NT2/D1 (cell line): ENCODE data around the gene GRID2IP.

Source experiments
- SUZ12 ChIP-seq: IDR thresholded peaks from 2 replicates; pipeline ENCODE4 v1.6.1; 2011; ENCODE audit not compliant: insufficient read length, insufficient read depth; ENCODE audit errors: extremely low read depth
- YY1 ChIP-seq: IDR thresholded peaks from 2 replicates; pipeline ENCODE4 v1.6.1; 2011; ENCODE audit not compliant: insufficient read length, insufficient read depth

DNA sequence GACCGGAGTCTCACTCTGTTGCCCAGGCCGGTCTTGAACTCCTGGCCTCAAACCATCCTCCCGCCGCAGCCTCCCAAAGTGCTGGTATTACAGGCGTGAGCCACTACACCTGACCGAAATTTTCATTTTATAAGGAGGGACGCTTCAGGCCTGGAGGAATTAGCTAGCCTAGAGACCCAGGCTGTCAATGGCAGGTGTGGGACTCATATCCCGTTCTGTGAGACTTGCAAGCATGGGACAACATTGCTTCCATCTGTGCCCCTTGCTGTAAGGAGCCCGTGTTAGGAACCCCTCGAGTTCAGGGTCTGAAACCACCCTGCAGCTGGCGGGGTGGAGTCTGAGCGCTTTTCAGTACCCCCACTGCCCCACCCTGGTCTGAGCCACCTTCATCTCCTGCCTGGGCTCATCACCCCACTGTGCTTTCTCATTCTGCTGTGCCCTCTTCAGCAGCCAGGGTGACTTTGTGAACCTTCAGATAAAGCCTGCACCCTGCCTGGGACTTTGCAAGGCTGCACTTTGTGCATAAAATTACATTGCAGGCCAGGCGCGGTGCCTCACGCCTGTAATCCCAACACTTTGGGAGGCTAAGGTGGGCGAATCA is 102.2 kb downstream of the GRID2IP start:
- TF ChIP-seq SUZ12 (no peak), YY1 (no peak)
